ENCODE data around the gene TPST1.

DNA sequence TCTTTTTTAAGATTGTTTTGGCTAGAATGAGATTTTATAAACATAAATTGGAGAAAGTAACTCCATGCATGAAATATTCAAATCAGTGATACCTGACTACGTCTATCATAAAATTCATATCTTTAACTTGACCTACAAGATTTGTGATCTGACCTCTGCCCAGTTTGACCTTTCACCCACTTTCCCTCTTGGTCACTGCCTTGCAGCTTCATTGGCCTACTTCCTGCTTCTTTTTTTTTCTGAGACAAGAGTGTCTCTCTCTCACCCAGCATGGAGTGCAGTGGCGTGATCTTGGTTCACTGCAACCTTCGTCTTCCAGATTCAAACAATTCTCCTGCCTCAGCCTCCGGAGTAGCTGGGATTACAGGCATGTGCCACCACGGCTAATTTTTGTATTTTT lies 28.5 kb downstream of the TPST1 start:
- TF ChIP-seq YY1 (IDR thresholded peaks at IDR 0.05; ENCODE audit: insufficient read depth, insufficient read length) (no peak), SUZ12 (IDR thresholded peaks at IDR 0.05; ENCODE audit: extremely low read depth, insufficient read depth, insufficient read length) (no peak)
